ENCODE results near the gene DVL2. TPM values are rescaled to one million over a fixed set of nuclear protein-coding genes. Genes with fewer than 3 reads are reported as not detected.

DVL2 gene
- total RNA-seq, 4 donors from 2014 or later, result 53.2 to 78.1 (median 55.5) TPM

DNA sequence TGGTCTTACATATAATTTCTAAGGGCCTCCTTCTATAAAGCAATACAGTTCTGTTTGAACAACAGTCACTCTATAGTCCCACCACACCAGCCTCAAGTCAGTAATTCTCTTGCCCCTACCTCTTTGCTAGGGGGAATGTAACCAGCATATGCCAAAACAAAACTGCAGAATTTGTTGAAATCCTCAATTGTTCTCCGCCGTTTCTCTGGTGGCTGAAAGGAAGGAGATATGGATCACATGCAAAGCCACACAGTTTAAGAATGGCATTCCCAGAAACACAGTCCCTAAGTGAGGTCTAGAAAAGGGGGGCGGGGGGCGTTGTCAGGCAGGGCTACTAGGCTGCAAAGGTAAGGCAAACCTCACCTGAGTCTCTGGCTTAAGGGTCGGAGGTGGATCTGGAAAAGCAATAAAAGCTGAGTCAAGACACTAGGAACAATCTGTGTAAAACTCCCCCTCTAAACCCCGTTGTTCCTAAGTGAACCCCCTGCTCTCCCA, 3.0 kb upstream of the DVL2 start:
- TF ChIP-seq, protein P1, sequence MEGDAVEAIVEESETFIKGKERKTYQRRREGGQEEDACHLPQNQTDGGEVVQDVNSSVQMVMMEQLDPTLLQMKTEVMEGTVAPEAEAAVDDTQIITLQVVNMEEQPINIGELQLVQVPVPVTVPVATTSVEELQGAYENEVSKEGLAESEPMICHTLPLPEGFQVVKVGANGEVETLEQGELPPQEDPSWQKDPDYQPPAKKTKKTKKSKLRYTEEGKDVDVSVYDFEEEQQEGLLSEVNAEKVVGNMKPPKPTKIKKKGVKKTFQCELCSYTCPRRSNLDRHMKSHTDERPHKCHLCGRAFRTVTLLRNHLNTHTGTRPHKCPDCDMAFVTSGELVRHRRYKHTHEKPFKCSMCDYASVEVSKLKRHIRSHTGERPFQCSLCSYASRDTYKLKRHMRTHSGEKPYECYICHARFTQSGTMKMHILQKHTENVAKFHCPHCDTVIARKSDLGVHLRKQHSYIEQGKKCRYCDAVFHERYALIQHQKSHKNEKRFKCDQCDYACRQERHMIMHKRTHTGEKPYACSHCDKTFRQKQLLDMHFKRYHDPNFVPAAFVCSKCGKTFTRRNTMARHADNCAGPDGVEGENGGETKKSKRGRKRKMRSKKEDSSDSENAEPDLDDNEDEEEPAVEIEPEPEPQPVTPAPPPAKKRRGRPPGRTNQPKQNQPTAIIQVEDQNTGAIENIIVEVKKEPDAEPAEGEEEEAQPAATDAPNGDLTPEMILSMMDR (IDR thresholded peaks at IDR 0.05), result no peak
- no peak for TF ChIP-seq POLR2AphosphoS5 (IDR thresholded peaks at IDR 0.05)
- TF ChIP-seq EP300 (IDR thresholded peaks at IDR 0.05), result no peak
- TF ChIP-seq POLR2A (IDR thresholded peaks at IDR 0.05), result no peak
- H3K27ac ChIP-seq, result peak overlapping the region; percentile 95
- peak in 1 of 2 donors; percentile 72 for DNase-seq (ENCODE audit: low spot score in 2 of 2)
- H3K4me3 ChIP-seq, result peak overlapping the region; percentile 97
- no peaks in the 10 kb centered on the region for H3K9me3 ChIP-seq
- no peaks in the 10 kb centered on the region for H3K27me3 ChIP-seq
- H3K36me3 ChIP-seq, result peaks cover 9% of the 10 kb centered on the region
- 19% methylated on average over 6 of the region's 6 CpGs for WGBS
- peaks cover 68% of the 10 kb centered on the region for H3K4me1 ChIP-seq

DNA sequence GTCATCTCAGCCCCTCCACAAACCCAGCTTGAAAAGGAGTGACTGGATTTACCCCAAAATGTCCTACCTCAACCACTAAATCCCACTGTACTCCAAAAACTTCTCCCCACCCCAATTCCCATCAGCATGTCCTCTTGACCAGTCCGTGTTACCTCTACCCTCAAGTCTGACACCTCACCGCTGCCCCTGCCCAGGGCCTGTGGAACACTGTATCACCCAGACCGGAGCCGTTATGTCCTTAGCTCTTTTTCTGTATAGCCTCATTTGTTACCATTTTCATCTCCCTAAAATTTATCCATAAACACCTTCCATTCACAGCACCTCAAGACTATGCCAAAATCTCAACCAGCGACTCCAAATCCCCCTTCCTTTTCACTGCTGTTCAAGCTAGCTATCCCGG, 2.5 kb upstream of the DVL2 start:
- 83% methylated on average over 6 of the region's 6 CpGs for WGBS
- Histone ChIP-seq H3K27ac (peak overlapping the region; percentile 95), H3K27me3 (no peaks in the 10 kb centered on the region), H3K4me1 (peaks cover 73% of the 10 kb centered on the region), H3K9me3 (no peaks in the 10 kb centered on the region), H3K4me3 (no peak overlapping the region), H3K36me3 (peaks cover 9% of the 10 kb centered on the region)
- no peak for DNase-seq (ENCODE audit: low spot score in 2 of 2)
- TF ChIP-seq POLR2AphosphoS5 (IDR thresholded peaks at IDR 0.05), result no peak
- no peak for TF ChIP-seq POLR2A (IDR thresholded peaks at IDR 0.05)
- no peak for TF ChIP-seq EP300 (IDR thresholded peaks at IDR 0.05)
- TF ChIP-seq, protein P1 (IDR thresholded peaks at IDR 0.05), result no peak

DNA sequence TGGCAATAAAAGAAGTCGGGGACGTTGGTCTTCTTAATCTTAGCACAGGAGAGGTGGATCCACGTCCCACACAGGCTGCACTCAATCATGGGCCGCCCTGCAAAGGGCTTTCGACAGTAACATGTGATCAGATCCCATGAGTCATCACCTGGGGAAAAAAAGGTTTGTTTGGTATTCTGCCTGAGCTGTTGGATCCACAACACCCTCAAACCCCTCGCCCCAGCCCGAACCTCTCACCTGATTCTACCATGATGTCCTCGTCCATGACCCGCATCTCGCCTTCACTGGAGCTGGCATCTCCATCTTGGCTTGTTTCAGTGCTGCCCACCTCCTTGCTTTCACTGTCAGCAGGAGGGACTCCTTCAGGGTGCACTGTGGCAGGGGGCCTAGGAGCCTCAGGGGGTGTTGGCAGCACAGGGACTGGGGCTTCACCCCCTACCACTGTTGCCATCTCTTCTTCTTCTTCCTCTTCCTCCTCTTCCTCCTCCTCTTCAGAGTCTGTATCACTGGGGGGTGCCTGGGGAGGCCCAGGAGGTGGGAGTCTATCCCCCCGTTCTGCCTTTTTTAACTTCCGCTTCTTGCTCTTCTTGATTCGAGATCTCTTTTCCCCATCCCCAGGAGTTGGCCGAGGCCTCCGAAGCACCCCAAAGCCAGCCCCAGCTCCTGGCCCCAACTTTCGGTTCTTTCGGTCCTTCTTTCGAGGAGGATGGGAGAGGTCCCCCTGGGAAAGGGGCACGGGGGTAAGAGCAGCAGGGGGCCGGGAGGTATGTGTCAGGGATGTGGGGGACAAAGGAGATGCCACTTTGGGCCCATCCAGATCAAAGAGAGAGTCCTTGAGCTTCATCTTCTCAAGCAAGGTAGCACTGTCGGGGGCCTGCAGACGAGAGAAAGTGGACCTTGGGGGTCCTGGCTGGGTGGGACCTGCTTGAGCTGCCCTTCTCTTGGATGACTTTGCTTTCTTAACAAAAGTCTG, 1.7 kb upstream of the DVL2 start:
- no peaks in the 10 kb centered on the region for H3K27me3 ChIP-seq
- TF ChIP-seq EP300 (IDR thresholded peaks at IDR 0.05) (no peak), POLR2AphosphoS5 (IDR thresholded peaks at IDR 0.05) (no peak), POLR2A (IDR thresholded peaks at IDR 0.05) (no peak)
- TF ChIP-seq, protein P1 (IDR thresholded peaks at IDR 0.05), result no peak
- peaks cover 71% of the 10 kb centered on the region for H3K4me1 ChIP-seq
- no peak overlapping the region for H3K27ac ChIP-seq
- WGBS, result 79% methylated on average over 22 of the region's 22 CpGs
- peaks cover 9% of the 10 kb centered on the region for H3K36me3 ChIP-seq
- H3K9me3 ChIP-seq, result no peaks in the 10 kb centered on the region
- DNase-seq (ENCODE audit: low spot score in 2 of 2), result peak in 1 of 2 donors; percentile 58
- no peak overlapping the region for H3K4me3 ChIP-seq

DNA sequence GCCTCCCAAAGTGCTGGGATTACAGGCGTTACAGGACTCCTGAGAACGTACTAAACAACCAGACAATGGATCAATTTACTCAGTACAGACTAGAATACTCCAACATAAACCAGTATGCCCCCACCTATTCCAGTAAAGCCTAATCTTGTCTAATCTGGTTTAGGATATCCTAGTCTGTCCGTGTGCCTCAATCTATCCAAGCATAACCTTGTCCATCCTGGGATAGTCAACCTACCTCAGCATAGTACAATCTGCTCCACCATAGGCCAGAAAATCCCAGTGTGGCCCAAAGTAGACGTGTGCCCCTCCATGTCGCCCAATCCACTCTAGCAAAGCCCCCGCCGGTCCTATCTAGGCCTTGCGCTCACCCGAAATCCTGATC, 625 bp downstream of the DVL2 start:
- H3K4me1 ChIP-seq, result peaks cover 66% of the 10 kb centered on the region

More for the DNA sequence above, 625 bp downstream of the DVL2 start:
- H3K9me3 ChIP-seq, result no peaks in the 10 kb centered on the region
- H3K27ac ChIP-seq, result peak overlapping the region; percentile 87
- no peaks in the 10 kb centered on the region for H3K27me3 ChIP-seq
- DNase-seq (ENCODE audit: low spot score in 2 of 2), result no peak
- TF ChIP-seq POLR2AphosphoS5 (IDR thresholded peaks at IDR 0.05), result no peak
- no peak for TF ChIP-seq EP300 (IDR thresholded peaks at IDR 0.05)
- no peak for TF ChIP-seq POLR2A (IDR thresholded peaks at IDR 0.05)
- TF ChIP-seq, protein P1 (IDR thresholded peaks at IDR 0.05), result no peak
- 0% methylated on average over 9 of the region's 9 CpGs for WGBS
- H3K36me3 ChIP-seq, result peaks cover 12% of the 10 kb centered on the region
- H3K4me3 ChIP-seq, result peak overlapping the region; percentile 83

All from suprapubic skin (tissue), 4 donors.